Activated naive CD8-positive, alpha-beta T cell treated with anti-CD3 and anti-CD28 coated beads, Interleukin-2, amount 10 ng/mL, durations not matched to agents 7 days and 5 days (primary cell): Measurements from ENCODE around the gene HYAL3. TPM values are rescaled to one million over a fixed set of nuclear protein-coding genes. Genes with fewer than 3 reads are reported as not detected.

Source experiments
- ATAC-seq: fragments of 150-1000 bp; cut with Tn5 transposase; one replicate; pipeline ENCODE4 v1.10.0; 2021; ENCODE audit warnings: low read depth, moderate library complexity
- POLR2A ChIA-PET: fragments of 350-600 bp; sonication (Branson Sonifier 250); formaldehyde crosslinking; loops from one replicate; lab custom pipeline; 2021; ENCODE audit warnings: antibody characterized with exemption; lab: Charles Lee
- DNase-seq: peaks from one replicate; pipeline ENCODE4 v3.0.0; 2021
- H3K27ac Mint-ChIP-seq: one replicate; pipeline ENCODE4 v1.8.0; 2022; ENCODE audit warnings: mild to moderate bottlenecking, mixed read lengths
- H3K27me3 Mint-ChIP-seq: one replicate; pipeline ENCODE4 v1.8.0; 2022; ENCODE audit warnings: mild to moderate bottlenecking, moderate library complexity, mixed read lengths
- H3K36me3 Mint-ChIP-seq: one replicate; pipeline ENCODE4 v1.8.0; 2021; ENCODE audit warnings: mild to moderate bottlenecking, mixed read lengths
- H3K4me1 Mint-ChIP-seq: one replicate; pipeline ENCODE4 v1.8.0; 2021; ENCODE audit warnings: mixed read lengths
- H3K4me3 Mint-ChIP-seq: one replicate; pipeline ENCODE4 v1.8.0; 2022; ENCODE audit warnings: mild to moderate bottlenecking, moderate library complexity, mixed read lengths
- H3K9me3 Mint-ChIP-seq: one replicate; pipeline ENCODE4 v1.8.0; 2021; ENCODE audit warnings: mixed read lengths
- total RNA-seq, 2 experiments: library from RNA; stranded (reverse); gene quantifications; one replicate each; pipeline ENCODE4 v1.2.3, GENCODE V29; 2021

The HYAL3 gene
- total RNA-seq, 2 experiments from 2014 or later: 5.9 to 7.0 TPM

GRCh38 chr3:50300681-50301254 is 1.6 kb upstream of the HYAL3 start:
- POLR2A ChIA-PET: interaction anchor here (8.0 kb wide), 1 partner anchor 38 kb away, joined by 89 read pairs; the partner anchor contains the start of gene RASSF1
- peaks cover 18% of the 10 kb centered on the region for H3K4me1 Mint-ChIP-seq

DNA sequence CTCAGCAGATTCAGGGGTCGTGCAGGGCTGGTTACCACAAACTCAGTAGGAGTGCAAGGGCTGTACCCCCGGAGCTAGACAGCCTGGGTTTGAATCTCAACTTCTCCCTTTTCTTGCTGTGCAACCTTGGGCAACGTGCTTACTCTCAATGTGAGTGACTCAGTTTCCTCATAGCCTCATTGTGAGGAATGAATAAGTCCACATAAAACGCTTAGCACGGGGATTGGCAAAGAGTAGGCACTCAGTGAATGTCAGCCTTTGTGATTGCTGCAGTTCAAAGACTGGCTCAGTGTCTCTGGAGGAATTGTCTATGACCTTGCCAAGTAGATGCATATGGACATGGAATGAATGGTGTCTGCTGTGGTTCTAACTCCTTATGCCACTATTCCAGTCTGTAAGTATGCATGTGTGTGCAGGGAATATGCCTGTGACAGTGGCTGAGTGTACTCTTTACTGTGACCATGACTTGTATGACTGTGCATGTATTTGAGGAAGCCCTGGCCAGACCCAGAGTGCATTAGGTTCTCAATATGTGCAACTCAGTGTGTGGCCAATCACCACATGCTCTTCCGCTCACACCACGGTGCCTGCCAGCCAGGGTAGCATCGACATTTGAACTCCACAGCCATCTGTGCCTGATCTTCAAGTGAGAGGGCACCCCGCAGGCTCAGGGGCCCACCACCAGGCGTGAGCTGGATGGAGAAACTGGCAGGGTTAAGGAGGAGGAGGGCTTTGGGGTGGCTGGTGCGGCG is 900 bp upstream of the HYAL3 start:
- Mint-ChIP-seq H3K4me3 (peak overlapping the region; percentile 96), H3K27ac (peak overlapping the region; percentile 98), H3K4me1 (peaks cover 18% of the 10 kb centered on the region), H3K27me3 (no peaks in the 10 kb centered on the region), H3K36me3 (peaks cover 1% of the 10 kb centered on the region), H3K9me3 (no peaks in the 10 kb centered on the region)
- DNase-seq (peak; percentile 39), ATAC-seq (no peak)
- POLR2A ChIA-PET: interaction anchor here (0.8 to 8.0 kb wide), 14 partner anchors 9 to 311 kb away, joined by 3 to 89 read pairs (median 8); partner anchors contain the start of genes CISH, CYB561D2, GNAI2 and NPRL2

More at GRCh38 chr3:50300681-50301254, 1.6 kb upstream of the HYAL3 start:
- Mint-ChIP-seq H3K36me3 (peaks cover 1% of the 10 kb centered on the region), H3K27ac (peak overlapping the region; percentile 98), H3K9me3 (no peaks in the 10 kb centered on the region), H3K27me3 (no peaks in the 10 kb centered on the region), H3K4me3 (peak overlapping the region; percentile 96)
- no peak for ATAC-seq
- no peak for DNase-seq

DNA sequence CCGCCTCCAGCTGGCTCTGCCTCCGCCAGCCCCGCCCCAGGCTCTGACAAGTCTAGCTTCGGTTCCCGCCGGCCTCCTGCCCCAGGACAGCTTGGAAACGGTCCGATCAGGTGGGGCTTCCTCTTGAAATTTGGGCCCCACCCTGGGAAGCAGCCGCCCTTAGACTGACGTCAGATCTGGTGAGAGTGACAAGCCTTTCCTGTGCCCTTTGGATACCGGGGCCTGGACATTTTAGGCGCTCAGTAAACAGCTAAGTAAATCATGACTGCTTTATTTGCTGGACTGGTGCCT is 378 bp upstream of the HYAL3 start:
- Mint-ChIP-seq H3K27me3 (no peaks in the 10 kb centered on the region), H3K9me3 (no peaks in the 10 kb centered on the region), H3K4me3 (peak overlapping the region; percentile 96), H3K4me1 (peaks cover 18% of the 10 kb centered on the region), H3K27ac (peak overlapping the region; percentile 98), H3K36me3 (peaks cover 1% of the 10 kb centered on the region)
- ATAC-seq (no peak), DNase-seq (no peak)
- POLR2A ChIA-PET: interaction anchor here (0.5 to 8.0 kb wide), 20 partner anchors 9 to 603 kb away, joined by 3 to 89 read pairs (median 5); partner anchors contain the start of genes C3orf18, CISH, CYB561D2 and GNAI2

DNA sequence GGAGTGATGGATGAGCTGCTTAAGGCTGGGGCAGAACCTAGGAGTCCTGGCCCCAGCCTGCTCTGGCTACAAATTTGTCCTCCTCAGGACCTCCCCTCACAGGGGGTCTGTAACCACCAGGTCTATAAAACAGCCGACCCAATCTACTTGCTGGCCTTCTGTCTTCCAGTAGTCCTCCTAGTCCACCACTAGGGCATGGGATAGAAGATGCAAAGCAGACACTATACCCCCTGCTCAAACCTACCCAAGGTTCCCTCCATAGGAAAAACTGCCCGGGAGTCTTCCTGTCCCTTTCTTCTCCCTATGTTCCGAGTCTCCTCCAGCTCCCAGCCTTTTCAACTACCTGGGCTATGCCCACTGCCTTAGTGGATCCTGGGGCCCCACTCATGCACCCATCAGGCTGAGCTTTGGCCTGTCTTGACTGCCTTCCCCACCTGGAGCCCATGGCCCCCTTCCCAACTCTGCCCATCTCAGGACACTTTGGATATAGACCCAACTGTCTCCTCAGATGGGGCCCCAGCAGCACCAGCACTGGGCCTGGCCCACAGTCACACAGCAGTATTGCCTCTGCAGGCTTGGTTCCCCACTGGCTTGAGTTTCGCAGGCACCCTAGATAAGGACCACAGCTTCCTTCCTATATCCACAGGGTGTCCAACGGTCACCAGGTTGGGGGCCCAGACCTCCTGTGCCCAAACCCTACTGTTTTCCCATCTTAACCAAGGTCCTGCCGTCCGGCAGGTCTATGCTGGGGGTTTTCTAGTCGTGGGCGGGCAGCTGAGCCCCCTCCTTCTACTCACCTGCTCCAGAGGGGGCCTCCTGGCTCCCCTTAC is 1.1 kb downstream of the HYAL3 start:
- ATAC-seq (no peak), DNase-seq (no peak)
- peak overlapping the region; percentile 96 for H3K4me3 Mint-ChIP-seq
- H3K4me1 Mint-ChIP-seq: peaks cover 18% of the 10 kb centered on the region
- H3K27me3 Mint-ChIP-seq: no peaks in the 10 kb centered on the region
- POLR2A ChIA-PET: interaction anchor here (0.6 to 8.0 kb wide), 12 partner anchors 19 to 510 kb away, joined by 3 to 89 read pairs (median 6); partner anchors contain the start of genes CYB561D2, GNAI2, NPRL2 and RASSF1
- no peaks in the 10 kb centered on the region for H3K9me3 Mint-ChIP-seq
- peak overlapping the region; percentile 98 for H3K27ac Mint-ChIP-seq
- H3K36me3 Mint-ChIP-seq: peaks cover 1% of the 10 kb centered on the region

GRCh38 chr3:50297384-50297775 is 1.8 kb downstream of the HYAL3 start:
- Mint-ChIP-seq H3K27ac (peak overlapping the region; percentile 62), H3K9me3 (no peaks in the 10 kb centered on the region), H3K4me3 (peak overlapping the region; percentile 96), H3K36me3 (peaks cover 1% of the 10 kb centered on the region), H3K27me3 (no peaks in the 10 kb centered on the region), H3K4me1 (peaks cover 24% of the 10 kb centered on the region)
- POLR2A ChIA-PET: interaction anchor here (1.5 to 8.0 kb wide), 3 partner anchors 13 to 42 kb away, joined by 3 to 89 read pairs (median 3); partner anchors contain the start of gene RASSF1
- DNase-seq (no peak), ATAC-seq (no peak)

GRCh38 chr3:50296721-50297383 is 2.4 kb downstream of the HYAL3 start:
- Mint-ChIP-seq H3K27me3 (no peaks in the 10 kb centered on the region), H3K4me3 (no peak overlapping the region), H3K4me1 (peaks cover 25% of the 10 kb centered on the region), H3K9me3 (no peaks in the 10 kb centered on the region), H3K36me3 (peaks cover 1% of the 10 kb centered on the region), H3K27ac (no peak overlapping the region)
- DNase-seq (no peak), ATAC-seq (no peak)
- POLR2A ChIA-PET: interaction anchor here (1.5 to 8.0 kb wide), 3 partner anchors 13 to 42 kb away, joined by 3 to 89 read pairs (median 3); partner anchors contain the start of gene RASSF1

DNA sequence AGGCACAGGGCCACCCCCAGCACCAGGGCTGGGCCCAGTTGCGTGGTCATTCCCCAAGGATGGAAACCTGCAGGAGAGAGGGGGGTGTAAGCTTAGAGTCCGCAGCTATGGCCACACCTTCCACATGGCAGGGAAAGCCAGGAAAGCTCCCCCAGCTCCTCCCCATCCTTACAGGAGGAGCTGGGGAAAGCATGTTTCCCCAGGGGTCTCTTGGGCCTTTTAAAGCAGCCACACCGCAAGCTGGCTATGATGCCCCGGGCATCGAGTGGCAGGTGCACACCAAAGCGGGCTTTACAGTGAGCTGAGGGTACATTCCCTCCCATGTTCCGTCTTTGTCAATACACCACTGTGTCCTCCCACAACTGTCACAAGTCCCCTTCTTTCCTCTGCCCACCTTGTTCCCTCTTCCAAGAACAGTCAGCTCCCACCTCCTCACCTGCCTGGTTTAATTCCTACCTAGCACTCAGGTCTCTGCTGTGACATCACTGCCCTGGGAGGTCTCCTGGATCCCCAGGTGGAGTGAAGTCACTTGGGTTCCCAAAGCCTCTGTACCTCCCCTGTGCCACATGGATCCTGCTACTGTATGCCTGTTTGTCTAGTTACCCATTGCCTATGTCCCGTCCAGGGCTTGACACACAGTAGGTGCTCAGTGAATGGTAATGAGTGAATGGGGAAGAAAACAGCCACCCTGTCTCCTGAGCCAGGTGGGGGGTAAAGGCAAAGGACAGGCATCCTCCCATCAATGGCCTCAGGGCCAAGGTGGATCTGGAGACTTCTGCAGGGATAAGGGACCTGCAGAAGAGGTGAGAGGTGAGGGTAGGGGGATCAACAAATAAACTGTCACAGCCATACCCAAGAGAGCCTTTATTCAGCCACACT is 3.4 kb downstream of the HYAL3 start:
- Mint-ChIP-seq H3K4me3 (no peak overlapping the region), H3K4me1 (peaks cover 32% of the 10 kb centered on the region), H3K9me3 (no peaks in the 10 kb centered on the region), H3K27ac (peak overlapping the region; percentile 31), H3K27me3 (no peaks in the 10 kb centered on the region), H3K36me3 (peaks cover 1% of the 10 kb centered on the region)
- no peak for ATAC-seq
- DNase-seq: no peak
- POLR2A ChIA-PET: interaction anchor here (1.5 to 8.0 kb wide), 3 partner anchors 11 to 43 kb away, joined by 3 to 89 read pairs (median 3); partner anchors contain the start of gene RASSF1

DNA sequence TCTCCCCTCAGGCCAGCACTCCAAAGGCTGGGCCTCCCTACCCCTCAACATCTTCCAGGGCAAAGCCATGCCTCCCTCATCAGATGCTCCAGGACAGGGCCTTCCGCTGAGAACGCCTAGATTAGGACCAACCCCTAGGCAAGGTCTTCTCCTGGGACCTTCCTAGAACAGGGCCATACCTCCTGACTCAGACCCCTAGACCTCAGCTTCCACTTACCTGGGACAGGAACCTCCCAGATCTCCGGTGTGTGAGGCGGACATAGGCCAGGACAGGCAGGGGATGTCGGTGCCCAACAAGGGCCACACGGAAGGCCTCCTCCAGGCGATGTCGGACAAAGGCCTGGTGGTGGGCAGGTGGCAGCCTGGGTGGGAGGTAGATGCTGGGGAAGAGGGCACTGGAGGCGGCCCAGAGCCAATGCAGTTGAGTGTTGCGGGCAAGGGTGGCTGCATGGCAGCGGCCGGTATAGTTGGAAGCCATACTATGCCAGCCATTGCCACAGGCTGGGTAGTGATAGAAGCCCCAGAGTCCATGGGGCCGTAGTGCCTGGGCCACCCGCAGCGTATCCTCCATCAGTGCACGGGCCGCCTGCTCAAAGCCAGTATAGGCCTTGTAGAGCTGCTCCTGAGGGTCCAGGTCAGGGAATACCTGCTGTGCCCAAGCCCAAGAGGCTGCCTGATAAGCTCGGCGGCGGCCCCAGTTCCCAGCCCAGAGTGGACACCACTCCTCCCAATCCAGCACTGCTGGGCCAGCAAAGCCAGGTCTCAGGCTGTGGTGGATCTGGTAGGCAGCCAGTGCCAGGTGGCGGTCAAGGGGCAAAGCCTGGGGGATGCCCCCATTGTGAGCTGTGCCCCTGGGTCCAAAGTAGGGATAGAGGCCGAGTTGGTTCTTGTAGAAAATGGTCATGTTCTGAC is 4.5 kb downstream of the HYAL3 start:
- ATAC-seq: no peak
- Mint-ChIP-seq H3K4me3 (no peak overlapping the region), H3K4me1 (peaks cover 23% of the 10 kb centered on the region), H3K27ac (peak overlapping the region; percentile 12), H3K27me3 (no peaks in the 10 kb centered on the region), H3K36me3 (peaks cover 1% of the 10 kb centered on the region), H3K9me3 (no peaks in the 10 kb centered on the region)
- no peak for DNase-seq
- POLR2A ChIA-PET: interaction anchor here (0.5 to 8.0 kb wide), 2 partner anchors 44 to 58 kb away, joined by 3 to 89 read pairs; partner anchors contain the start of gene RASSF1

DNA sequence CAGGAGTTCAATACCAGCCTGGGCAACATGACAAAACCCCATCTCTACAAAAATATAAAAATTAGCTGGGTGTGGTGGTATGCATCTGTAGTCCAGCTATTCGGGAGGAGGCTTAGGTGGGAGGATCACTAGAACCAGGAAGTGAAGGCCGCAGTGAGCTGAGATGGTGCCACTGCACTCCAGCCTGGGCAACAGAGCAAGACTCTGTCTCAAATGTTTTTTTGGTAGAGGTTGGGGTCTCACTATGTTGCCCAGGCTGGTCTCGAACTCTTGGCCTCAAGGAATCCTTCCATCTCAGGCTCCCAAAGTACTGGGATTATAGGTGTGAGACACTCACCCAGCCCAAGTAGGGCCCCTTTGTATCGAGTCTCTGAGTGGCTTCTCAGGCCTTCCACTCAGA is 5.1 kb downstream of the HYAL3 start:
- no peak for ATAC-seq
- Mint-ChIP-seq H3K4me3 (no peak overlapping the region), H3K9me3 (no peaks in the 10 kb centered on the region), H3K27me3 (no peaks in the 10 kb centered on the region), H3K27ac (peak overlapping the region; percentile 60), H3K36me3 (peaks cover 1% of the 10 kb centered on the region), H3K4me1 (peaks cover 22% of the 10 kb centered on the region)
- POLR2A ChIA-PET: interaction anchor here (0.5 to 8.0 kb wide), 3 partner anchors 34 to 59 kb away, joined by 3 to 89 read pairs (median 3); partner anchors contain the start of gene RASSF1
- no peak for DNase-seq

- Mint-ChIP-seq H3K4me3 (peak overlapping the region; percentile 88), H3K27me3 (no peaks in the 10 kb centered on the region), H3K27ac (peak overlapping the region; percentile 99), H3K9me3 (no peaks in the 10 kb centered on the region), H3K4me1 (peaks cover 22% of the 10 kb centered on the region), H3K36me3 (peaks cover 1% of the 10 kb centered on the region)
- POLR2A ChIA-PET: interaction anchor here (0.9 to 8.0 kb wide), 10 partner anchors 11 to 295 kb away, joined by 3 to 89 read pairs (median 6); partner anchors contain the start of genes CYB561D2, LSMEM2, NPRL2 and RASSF1
- DNase-seq (no peak), ATAC-seq (no peak)
Observed at GRCh38 chr3:50293079-50293801, 6.0 kb downstream of the HYAL3 start.
